ENCODE measurements around the gene ARF3. TPM values are rescaled to one million over a fixed set of nuclear protein-coding genes. Genes with fewer than 3 reads are reported as not detected.

The ARF3 gene
- total and polyA plus RNA-seq, 2 of the 13 experiments (the other 11 are each of a cell fraction or from before 2014, with no cell fraction given) = 53.8 to 57.9 TPM

GRCh38 chr12:48961801-48962200 lies 4.5 kb upstream of the ARF3 start:
- POLR2A ChIA-PET = no interaction called here
- no peak overlapping the region for H3K9ac ChIP-seq (ENCODE audit: insufficient read depth, low read depth, low read length)
- H4K20me1 ChIP-seq (ENCODE audit: insufficient read depth, low read length) = no peaks in the 10 kb centered on the region
- no peak for DNase-seq (ENCODE audit: low spot score)
- no peak for FAIRE-seq
- no peak overlapping the region for H2AFZ ChIP-seq (ENCODE audit: low read length)
- H3K9me3 ChIP-seq (ENCODE audit: low read length) = no peaks in the 10 kb centered on the region
- H3K4me3 ChIP-seq (replicated peaks in 1 of 3; ENCODE audit: insufficient read depth in 1 of 3, low read depth in 2 of 3, low read length in 3 of 3) = no peak overlapping the region
- intact Hi-C loops (cut with micrococcal nuclease; ENCODE audit: unreplicated experiment) (no loop called here), in situ Hi-C loops (cut with HindIII; ENCODE audit: extremely low pct_ligation_motif_present, low pct_unique_long_range_greater_than_20kb) (no loop called here)
- H3K36me3 ChIP-seq (replicated peaks in 1 of 2; ENCODE audit: control insufficient read depth in 1 of 2, insufficient read depth in 2 of 2, low read length in 2 of 2) = no peaks in the 10 kb centered on the region
- H3K27ac ChIP-seq (ENCODE audit: extremely low read length, insufficient read depth, low read length) = no peak overlapping the region
- peaks cover 16% of the 10 kb centered on the region for H3K4me1 ChIP-seq (ENCODE audit: insufficient read depth, low read length)
- BruUV-seq (replicated peaks) = no TSS peak
- CTCF ChIA-PET (ENCODE audit: low intra/inter-chr PET ratio, low total read pairs) = no interaction called here
- H3K27me3 ChIP-seq (ENCODE audit: control insufficient read depth in 1 of 2, insufficient read depth in 2 of 2, low read length in 2 of 2) = peaks cover 0 to 25% of the 10 kb centered on the region in 2 experiments; a peak in 3 of 5 replicates
- TF ChIP-seq STAT6 (CRISPR knock-in tag; IDR thresholded peaks at IDR 0.05; ENCODE audit: borderline replicate concordance) (no peak), MIXL1 (CRISPR knock-in tag; IDR thresholded peaks at IDR 0.05) (no peak), ZNF737 (CRISPR knock-in tag; IDR thresholded peaks at IDR 0.05; ENCODE audit: borderline replicate concordance) (no peak), RARG (CRISPR knock-in tag; IDR thresholded peaks at IDR 0.05; ENCODE audit: low read depth) (no peak), RFX5 (IDR thresholded peaks at IDR 0.05; ENCODE audit: low read depth, low read length) (no peak), MZF1 (CRISPR knock-in tag; IDR thresholded peaks at IDR 0.05; ENCODE audit: borderline replicate concordance) (no peak), IRF2 (CRISPR knock-in tag; IDR thresholded peaks at IDR 0.05) (no peak), ZBTB7B (CRISPR knock-in tag; IDR thresholded peaks at IDR 0.05) (no peak), ETV6 (CRISPR knock-in tag; conservative IDR thresholded peaks at IDR 0.05) (no peak), ZNF792 (CRISPR knock-in tag; IDR thresholded peaks at IDR 0.05) (no peak), HMG20A (CRISPR knock-in tag; IDR thresholded peaks at IDR 0.05; ENCODE audit: borderline replicate concordance) (no peak), FOXA1 (IDR thresholded peaks at IDR 0.05) (no peak), FOXA1 (CRISPR knock-in tag; IDR thresholded peaks at IDR 0.05) (no peak), ELF4 (CRISPR knock-in tag; IDR thresholded peaks at IDR 0.05; ENCODE audit: borderline replicate concordance) (no peak), ZNF33A (CRISPR knock-in tag; IDR thresholded peaks at IDR 0.05; ENCODE audit: borderline replicate concordance) (no peak), TARDBP (CRISPR knock-in tag; IDR thresholded peaks at IDR 0.05) (no peak), GABPB1 (CRISPR knock-in tag; IDR thresholded peaks at IDR 0.05) (no peak)
- TF ChIP-seq, protein P1, sequence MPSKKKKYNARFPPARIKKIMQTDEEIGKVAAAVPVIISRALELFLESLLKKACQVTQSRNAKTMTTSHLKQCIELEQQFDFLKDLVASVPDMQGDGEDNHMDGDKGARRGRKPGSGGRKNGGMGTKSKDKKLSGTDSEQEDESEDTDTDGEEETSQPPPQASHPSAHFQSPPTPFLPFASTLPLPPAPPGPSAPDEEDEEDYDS (CRISPR knock-in tag; IDR thresholded peaks at IDR 0.05) = no peak
- no peak for ATAC-seq
- H3K4me2 ChIP-seq (ENCODE audit: low read depth, low read length) = no peak overlapping the region
- H3K79me2 ChIP-seq (ENCODE audit: insufficient read depth, low read length) = peaks cover under 1% of the 10 kb centered on the region

Data from HepG2 (cell line).